Measurements from ENCODE around the gene PCYT2.

DNA sequence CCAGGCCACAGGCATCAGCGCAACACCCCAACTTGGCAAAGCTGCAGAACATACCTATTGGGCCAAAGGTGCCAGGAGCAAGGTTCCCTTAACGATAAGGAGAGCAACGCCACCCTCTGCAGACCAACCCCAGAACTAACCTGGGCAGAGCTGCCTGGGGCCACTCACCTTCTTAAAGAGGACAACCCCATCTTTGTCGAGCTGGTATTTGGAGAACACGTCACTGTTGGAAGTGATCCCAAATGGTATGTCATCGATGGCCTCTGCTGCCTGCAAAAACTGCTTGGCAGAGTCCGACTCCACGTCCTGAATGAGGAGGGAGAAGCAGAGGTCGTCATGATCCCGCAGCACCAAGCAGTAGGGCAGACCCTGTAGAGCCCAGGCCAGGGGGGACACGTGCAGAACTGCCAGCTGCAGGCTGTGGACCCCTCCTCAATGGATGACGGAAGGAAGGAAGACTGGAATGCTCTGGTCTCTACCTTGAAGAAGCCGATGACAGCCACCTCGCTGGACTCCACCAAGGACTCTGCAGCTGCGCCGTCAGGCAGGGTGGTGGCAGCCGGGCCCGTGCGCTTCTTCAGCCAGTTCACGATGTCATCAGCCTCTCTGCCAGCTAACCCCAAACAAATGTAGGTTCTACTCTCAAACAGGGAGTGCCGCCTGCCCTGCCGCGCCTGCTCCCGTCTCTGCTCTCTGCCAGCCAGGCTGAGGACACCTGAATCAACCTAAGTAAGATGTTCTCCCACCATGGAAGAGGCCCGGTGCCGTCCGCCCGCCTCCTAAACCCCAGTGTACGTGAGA, 56.0 kb downstream of the PCYT2 start:
- TF ChIP-seq CTCF (conservative IDR thresholded peaks at IDR 0.05; ENCODE audit: low read depth, low read length) (no peak), EZH2 (IDR thresholded peaks at IDR 0.05; ENCODE audit: borderline replicate concordance, low read depth, low read length, poor library complexity, severe bottlenecking) (no peak)
